ENCODE results near the gene SERPINE2.

SERPINE2 gene
- total RNA-seq, result 0.33 to 2.3 (median 0.75) reads per million in 18 experiments

- DNase-seq, result peak in 1 of 2 donors; percentile 6
Observed at GRCh38 chr2:224039080-224039769, at the start of gene SERPINE2. Gene SERPINE2 (minus strand): TSS chr2:224039286. CDS start chr2:224001900, 37,386 bp downstream.

GRCh38 chr2:224086226-224086914 lies 47.3 kb upstream of the SERPINE2 start:
- DNase-seq, result peak; percentile 6 to 14

- DNase-seq, result no peak
Observed at GRCh38 chr2:224085811-224086210, 46.7 kb upstream of the SERPINE2 start.

- DNase-seq, result no peak
Observed at GRCh38 chr2:224085246-224085645, 46.2 kb upstream of the SERPINE2 start.

GRCh38 chr2:224084266-224084892 lies 45.3 kb upstream of the SERPINE2 start:
- no peak for DNase-seq

GRCh38 chr2:224083638-224084037 lies 44.6 kb upstream of the SERPINE2 start:
- no peak for DNase-seq

- DNase-seq, result no peak
Observed at GRCh38 chr2:224078656-224079055, 39.6 kb upstream of the SERPINE2 start.

GRCh38 chr2:224077773-224078507 lies 38.9 kb upstream of the SERPINE2 start:
- DNase-seq, result no peak

- no peak for DNase-seq
Observed at GRCh38 chr2:224075588-224075987, 36.5 kb upstream of the SERPINE2 start.

GRCh38 chr2:224073676-224074075 lies 34.6 kb upstream of the SERPINE2 start:
- DNase-seq, result no peak

- no peak for DNase-seq
Observed at GRCh38 chr2:224072541-224073188, 33.6 kb upstream of the SERPINE2 start.

GRCh38 chr2:224069172-224069571 lies 30.1 kb upstream of the SERPINE2 start:
- DNase-seq, result no peak

GRCh38 chr2:224063298-224063648 lies 24.2 kb upstream of the SERPINE2 start:
- DNase-seq, result no peak

GRCh38 chr2:224062481-224063297 lies 23.6 kb upstream of the SERPINE2 start:
- no peak for DNase-seq

- no peak for DNase-seq
Observed at GRCh38 chr2:224060783-224061482, 21.8 kb upstream of the SERPINE2 start.

- DNase-seq, result no peak
Observed at GRCh38 chr2:224059178-224059577, 20.1 kb upstream of the SERPINE2 start.

GRCh38 chr2:224058048-224058775 lies 19.1 kb upstream of the SERPINE2 start:
- DNase-seq, result no peak

GRCh38 chr2:224056889-224057288 lies 17.8 kb upstream of the SERPINE2 start:
- no peak for DNase-seq

- no peak for DNase-seq
Observed at GRCh38 chr2:224055101-224055500, 16.0 kb upstream of the SERPINE2 start.

GRCh38 chr2:224046752-224047151 lies 7.7 kb upstream of the SERPINE2 start:
- no peak for DNase-seq

Measured in inflammatory macrophage (primary cell).